HG03378 (cell line): ENCODE measurements around the gene NUDT16.
"Not testable (repeated sequence)": the region's sequence is repeated elsewhere in the genome, so short reads cannot be mapped to it uniquely, and the experiment has no call there.

Experiments used
- ATAC-seq: cut with Tn5 transposase; IDR thresholded peaks from one replicate; pipeline ENCODE4 v1.9.1; 2021; ENCODE audit warnings: mild to moderate bottlenecking, moderate library complexity; ENCODE audit not compliant: unreplicated experiment

Gene NUDT16

DNA sequence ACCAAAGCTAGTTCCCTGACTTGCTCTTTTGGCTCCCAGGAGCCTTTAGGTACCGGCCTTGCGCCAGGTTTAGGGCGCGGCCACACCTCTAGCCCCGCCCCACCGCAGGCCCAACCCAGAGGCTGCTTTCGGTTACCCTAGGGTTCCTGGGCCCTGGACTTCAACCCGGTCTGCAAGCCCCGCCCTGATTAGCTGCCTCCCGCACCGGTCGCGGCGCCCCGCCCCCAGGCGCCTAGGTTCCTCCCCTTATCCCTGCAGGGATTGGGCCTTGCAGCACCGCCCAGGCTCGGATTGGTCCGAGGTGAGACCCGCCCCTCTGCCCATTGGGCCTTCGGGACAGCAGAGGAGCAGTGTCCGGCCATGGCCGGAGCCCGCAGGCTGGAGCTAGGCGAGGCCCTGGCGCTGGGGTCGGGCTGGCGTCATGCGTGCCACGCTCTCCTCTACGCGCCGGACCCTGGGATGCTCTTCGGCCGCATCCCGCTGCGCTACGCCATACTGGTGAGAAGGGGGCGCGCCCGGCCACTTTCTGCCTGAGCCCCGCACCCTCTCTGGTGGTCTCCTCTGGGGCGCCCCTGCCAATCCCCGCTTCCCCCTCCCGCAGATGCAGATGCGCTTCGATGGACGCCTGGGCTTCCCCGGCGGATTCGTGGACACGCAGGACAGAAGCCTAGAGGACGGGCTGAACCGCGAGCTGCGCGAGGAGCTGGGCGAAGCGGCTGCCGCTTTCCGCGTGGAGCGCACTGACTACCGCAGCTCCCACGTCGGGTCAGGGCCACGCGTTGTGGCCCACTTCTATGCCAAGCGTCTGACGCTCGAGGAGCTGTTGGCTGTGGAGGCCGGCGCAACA lies at the start of gene NUDT16:
Gene NUDT16 (plus strand): TSS at position 330 of the 847 bp plus-strand sequence. CDS start 31 bp downstream, at position 361.
- ATAC-seq: peak; percentile 95

DNA sequence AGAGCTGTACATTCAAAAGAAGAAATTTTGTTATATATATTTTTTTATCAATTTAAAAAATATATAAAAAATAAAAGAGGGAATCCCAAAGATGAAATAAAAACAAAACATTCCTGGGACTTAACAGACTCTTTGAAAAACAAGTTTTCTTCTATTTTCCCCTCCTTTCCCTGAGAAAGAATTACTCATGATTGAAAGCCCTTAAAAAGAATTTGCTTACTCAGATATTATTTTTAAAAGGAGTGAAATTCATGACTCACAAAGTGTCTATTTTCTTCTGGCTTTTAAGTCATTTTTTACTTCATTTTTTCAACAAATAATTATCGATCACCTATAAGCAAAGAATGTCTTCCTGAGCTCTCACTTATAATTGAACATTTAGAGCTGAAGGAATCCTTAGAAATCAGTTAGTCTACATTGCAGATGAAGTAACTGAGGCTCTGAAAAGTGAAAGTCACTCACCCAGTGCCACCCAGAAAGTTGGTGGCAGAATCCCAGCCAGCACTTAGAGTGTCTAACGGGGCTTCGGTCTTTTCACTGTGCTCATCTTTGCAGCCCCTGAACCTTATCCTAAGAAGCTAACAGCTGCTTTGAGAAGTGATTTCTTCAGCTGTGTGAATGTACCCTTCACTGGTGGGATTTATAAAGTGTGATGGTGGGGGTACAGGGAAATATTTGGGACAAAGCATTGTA lies 42.5 kb upstream of the NUDT16 start:
- ATAC-seq: no peak

DNA sequence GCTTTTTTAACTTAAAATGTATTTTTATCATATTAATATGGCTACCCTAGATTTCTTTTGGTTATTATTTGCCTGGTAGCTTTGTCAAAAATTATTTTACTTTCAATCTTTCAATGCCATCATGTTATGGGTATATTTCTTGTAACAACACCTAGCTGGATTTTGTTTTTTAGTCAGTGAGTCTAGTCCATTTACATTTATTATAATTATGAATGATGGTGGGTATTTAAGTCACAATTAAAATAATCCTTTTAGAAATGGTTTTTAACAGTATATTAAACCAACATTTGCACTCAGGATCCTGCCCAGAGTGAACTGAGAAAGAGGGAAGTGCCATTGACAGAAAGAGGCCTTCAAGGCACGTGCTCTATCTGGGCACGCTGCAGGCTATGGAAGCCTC lies 39.8 kb upstream of the NUDT16 start:
- no peak for ATAC-seq

DNA sequence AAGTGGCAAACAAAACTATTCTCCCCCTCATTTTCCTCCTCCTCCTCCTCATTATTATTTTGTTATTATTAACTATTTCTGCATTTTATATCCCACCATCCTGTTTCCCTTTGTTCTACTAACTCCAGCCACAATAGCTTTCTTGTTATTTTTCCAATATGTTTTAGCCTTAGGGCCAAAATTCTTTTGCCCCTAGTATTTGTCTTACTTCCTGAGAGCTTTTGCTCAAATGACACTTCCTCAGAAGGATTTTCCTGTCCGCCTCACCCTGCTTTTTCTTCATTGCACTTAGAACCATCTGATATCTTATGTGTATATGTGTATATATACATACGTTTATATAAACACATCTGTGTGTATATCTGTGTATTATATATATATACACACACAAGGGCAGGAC lies 32.7 kb upstream of the NUDT16 start:
- no peak for ATAC-seq

DNA sequence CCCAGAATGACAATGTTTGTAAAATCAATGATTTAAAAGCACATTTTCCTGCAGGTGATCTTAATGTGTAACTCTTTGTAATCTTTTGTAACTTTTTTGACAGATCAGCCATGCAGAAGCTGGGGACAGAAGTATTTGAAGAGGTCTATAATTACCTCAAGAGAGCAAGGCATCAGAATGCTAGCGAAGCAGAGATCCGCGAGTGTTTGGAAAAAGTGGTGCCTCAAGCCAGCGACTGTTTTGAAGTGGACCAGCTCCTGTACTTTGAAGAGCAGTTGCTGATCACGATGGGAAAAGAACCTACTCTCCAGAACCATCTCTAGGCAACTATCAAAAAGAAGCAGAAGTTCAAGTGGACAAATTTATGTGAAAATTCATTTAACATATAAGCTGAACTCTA lies 32.1 kb upstream of the NUDT16 start:
- ATAC-seq: no peak

DNA sequence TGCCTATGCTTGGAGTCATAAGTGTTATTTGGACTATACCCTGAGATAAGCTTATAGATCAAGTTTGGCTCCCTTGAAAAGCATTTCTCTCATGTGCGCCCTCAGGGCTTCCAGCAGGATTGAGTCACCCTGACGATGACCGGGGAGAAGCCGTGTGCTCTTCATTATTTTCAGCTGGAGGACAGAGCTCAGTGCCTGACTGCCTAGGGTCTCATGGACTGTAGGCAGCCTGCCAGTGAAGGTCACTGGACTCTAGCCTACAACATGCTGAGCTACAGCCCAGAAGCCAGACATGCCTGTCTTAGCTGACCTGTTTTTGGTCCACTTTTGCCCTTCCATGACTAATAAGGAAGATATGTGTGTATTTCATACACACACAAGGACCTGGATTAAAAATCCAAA lies 31.6 kb upstream of the NUDT16 start:
- ATAC-seq: no peak

DNA sequence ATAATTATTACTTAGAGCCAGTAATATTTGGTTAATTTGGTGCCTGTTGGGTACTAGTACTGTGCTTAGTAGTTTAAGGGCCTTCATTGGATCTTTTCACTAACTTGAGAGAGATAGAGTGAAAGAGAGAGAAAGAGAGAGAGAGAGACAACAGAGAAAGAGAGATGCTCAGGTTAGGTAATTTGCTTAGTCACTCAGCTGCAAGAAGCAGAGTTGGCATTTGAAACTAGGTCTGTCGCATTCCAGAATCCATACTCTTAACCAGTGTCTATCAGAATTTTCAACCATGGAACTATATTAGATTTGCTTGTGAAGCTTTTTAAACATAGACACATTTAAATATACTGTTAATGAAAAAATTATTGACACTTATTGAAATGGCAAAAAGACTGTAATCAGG lies 31.1 kb upstream of the NUDT16 start:
- ATAC-seq: no peak

DNA sequence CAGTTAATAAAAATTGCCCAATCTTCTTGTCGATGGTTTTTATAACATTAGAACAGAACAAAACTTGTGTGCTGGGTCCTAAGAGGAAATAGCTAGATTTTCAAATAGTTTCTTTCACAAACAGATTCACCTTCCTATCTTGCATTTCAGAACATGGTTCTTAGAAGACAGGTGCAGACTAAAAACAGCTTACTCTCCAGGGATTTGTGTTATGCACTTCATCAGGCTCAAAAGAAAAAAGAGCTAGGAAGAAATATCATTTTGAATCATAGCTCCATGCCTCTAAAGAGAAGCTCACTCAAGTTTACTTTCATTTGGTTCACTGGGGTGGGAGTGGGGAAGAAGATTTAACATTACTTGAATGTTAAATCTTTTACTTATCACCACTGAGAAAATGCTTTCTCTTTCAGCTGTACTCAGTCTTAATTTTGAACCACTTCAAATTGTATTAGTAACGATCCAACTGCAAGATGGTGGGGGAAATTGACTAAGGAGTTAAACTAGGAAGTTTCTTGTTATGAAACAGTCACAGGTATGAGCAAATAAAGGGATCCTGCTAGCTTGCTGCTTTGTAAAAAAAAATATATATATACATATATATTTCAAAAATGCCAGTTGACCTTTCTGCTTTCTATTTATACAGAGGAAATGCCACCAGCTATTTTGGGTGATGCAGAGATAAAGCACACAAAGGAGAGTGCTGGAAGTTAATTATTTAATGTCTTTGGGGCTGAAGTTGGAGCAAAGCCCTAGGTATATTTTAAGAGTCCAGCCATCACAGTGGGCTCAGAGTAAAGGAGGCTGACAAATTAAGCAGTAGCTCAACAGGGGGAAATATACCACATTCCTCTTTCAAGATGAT lies 28.3 kb upstream of the NUDT16 start:
- ATAC-seq: no peak

DNA sequence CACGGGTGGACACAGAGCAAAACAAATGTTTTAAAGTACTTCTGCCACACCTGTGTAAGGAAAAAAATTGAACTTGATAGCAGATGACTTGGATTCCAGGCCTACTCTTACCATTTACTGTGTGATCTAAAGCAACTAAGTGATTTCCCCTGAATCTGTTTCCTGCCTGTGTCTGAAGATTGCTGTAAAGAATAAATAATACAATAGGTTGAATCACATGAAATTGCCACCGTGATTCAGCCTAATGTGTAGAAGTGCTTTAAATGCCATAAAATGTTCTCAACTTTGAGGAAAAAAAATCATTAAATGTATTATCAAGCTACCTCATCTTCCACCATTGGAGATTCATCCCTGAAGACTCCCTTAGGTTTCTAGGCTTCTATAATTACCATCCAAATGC lies 27.6 kb upstream of the NUDT16 start:
- ATAC-seq: no peak

DNA sequence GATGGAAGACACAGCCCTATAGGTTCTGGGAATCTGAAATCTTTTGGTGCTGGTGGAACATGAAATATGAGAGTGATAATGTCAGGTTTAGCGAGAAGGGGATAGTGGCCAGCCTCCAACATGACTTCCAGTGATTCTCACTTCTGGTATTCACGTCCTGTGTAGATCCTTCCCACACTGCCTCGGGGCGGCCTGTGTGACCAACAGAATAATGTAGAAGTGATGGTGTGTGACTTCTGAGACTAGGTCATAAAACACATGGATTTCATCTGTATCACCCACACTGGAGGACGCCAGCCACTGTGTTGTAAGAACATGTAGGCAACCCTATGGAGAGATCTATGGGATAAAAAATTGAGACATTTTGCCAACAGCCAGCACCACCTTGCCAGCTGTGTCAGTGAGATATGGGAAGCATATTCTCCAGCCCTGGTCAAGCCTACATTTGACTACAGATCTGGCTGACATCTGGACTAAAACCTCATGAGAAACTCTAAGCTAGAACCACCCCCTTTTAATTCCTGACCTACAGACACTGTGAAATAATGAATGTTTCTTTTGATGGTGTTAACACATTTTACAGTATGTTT lies 25.5 kb upstream of the NUDT16 start:
- ATAC-seq: no peak

DNA sequence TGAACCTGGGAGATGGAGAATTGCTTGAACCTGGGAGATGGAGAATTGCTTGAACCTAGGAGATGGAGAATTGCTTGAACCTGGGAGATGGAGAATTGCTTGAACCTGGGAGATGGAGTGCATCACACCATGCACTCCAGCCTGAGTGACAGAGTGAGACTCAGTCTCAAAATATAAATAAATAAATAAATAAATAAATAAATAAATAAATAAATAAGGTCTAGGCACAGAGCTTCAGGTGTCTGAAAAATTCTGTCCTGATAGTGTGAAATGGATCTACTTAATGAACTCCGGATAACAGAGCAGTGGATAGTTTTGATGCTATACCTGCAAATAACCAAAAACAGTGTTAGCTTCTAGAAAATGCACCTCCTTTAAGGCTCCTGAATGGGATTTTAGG lies 24.3 kb upstream of the NUDT16 start:
- no peak for ATAC-seq

DNA sequence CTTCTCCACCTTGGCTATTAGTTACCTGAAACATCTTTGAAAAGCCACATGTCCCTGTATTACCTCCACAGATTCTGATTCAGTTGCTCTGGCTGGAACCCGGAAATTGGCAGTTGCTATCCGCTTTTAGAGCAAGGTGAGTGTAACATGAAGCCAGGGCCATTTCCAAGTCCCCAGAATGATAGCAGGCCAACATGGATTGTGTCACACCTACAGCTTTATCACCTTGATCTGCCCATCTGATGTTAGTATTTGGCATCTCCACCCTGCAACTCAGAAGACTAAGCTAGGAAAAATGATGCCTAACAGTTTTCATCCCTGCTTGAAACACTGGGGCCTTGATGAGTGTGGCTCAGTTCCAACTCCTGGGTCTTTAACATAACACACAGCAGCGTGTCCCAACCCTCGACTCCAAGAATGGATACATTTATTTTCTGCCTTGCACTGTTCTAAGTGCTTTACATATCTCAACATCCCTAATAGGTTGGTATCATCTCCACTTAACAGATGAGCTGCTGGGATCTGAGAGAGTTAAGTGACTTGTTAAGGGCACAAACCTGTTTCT lies 21.3 kb upstream of the NUDT16 start:
- ATAC-seq: no peak

DNA sequence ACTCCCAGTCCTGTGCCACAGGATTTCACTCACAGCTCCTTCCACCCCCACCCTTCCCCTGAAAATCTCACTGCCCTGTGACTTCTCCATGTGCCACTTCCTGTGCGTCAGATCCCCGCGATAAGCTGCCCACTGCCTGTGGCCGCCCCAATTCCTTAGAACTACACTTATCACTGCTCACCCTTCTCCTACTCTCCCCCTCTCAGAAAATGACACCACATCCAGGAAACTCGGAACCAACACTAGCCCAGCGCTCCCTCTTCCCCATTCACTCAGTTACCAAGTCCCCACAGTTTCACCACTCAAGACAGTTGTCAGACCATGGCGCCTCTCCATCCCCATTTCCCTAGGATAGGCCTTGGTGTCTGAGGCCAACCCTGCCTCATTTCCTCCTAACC lies 20.5 kb upstream of the NUDT16 start:
- ATAC-seq: not testable (repeated sequence)

DNA sequence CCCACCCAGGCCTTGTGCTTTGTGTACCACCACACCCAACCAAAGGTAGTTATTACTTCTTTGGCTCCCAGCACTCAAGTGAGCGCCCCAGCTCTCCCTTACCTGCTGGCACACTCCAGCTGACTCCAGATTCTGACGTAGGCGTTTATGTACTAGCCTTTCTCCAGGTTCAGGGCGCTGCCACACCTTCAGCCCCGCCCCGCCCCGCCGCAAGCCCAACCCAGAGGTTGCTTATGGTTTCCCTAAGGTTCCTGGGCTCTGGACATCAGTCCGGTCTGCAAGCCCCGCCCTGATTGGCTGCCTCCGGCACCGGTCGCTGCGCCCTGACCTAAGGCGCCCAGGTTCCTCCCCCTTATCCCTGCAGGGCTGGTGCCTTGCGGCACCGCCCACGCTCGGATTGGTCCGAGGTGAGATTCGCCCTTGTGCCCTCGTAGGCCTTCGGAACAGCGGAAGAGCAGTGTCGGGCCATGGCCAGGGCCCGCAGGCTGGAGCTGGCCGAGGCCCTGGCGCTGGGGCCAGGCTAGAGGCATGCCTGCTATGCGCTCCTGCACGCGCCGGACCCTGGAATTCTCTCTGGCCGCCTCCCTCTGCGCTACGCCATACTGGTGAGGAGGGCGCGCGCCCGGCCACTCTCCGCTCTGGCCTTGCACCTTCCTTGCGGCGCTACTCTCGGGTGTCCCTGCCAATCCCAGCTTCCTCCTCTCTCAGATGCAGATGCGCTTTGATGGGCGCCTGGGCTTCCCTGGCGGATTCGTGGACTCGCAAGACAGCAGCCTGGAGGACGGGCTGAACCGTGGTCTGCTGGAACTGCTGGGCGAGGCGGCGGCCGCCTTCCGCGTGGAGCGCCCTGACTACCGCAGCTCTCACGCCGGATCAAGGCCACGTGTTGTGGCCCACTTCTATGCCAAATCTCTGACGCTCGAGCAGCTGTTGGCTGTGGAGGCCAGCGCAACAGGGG lies 19.8 kb upstream of the NUDT16 start:
- no peak for ATAC-seq

DNA sequence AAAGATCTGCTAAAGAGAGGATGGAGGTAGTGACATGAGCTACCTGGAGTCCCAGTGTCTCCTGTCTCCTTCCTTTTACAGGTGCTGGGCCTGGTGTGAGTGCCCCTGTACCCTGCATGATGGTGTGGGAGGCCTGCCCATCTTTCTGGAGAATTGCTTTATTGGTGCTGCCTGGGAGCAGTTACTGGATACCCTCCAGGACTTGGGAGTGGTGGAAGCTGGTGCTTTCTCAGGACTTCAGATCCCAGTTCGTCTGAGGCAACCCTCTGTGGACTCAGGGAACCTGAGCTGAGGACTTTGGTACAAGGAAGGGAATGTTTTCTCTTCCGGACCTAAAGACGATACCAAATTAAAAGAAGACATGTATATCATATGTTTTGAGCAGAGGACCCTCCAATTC lies 18.3 kb upstream of the NUDT16 start:
- no peak for ATAC-seq

DNA sequence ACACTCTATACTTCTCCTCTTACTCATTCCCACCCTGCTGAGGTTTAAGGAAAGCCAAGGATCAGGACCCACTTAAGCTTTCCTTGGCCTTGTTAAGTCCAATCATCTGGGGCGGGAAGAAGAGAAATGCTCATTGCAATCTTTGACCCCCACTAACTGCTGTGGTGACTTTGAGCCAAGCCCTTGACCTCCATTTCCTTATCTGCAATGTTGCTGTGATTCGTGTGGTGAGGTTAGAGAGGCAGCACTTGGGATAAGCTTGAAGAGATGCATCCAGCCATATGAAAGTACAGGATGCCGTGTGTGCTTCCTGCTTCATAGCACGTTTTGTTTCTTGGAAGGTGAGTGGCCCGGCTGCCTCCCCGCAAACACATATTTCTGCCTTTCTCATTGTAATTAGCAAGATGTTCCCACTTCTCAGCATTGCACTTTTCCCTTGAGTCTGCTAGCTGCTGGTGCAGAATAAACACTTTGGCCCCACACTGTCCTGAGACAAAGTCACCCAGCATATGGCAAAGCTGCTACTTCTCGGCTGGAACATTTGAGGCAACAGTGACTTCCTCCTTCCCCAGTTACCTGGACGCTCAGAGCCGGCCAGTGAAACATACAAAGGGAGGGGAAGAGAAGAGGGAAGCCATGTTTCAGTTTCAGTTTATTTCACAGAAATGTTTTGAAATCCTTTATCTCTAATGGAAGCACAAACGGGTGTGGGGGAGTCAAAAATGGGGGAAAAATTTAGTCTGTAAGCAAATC lies 10.5 kb upstream of the NUDT16 start:
- ATAC-seq: no peak

DNA sequence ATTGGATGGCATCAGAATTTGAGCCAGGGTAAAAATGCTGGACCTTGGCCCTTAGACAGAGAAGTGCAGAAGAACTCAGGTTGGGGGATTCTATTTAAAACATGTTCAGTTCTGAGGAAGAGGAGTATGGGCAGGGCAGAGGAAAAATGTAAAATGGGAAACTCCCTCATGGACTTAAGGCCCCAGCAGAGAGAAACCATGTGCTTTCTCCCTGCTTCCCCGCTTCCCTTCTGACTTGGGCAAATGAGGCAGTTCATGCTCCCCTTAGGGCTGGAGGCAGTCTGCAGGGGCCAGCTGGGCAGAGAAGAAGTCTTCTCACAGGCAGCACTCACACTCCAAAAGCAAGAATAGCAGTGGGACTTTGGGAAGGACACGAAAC lies 9.9 kb upstream of the NUDT16 start:
- ATAC-seq: no peak

DNA sequence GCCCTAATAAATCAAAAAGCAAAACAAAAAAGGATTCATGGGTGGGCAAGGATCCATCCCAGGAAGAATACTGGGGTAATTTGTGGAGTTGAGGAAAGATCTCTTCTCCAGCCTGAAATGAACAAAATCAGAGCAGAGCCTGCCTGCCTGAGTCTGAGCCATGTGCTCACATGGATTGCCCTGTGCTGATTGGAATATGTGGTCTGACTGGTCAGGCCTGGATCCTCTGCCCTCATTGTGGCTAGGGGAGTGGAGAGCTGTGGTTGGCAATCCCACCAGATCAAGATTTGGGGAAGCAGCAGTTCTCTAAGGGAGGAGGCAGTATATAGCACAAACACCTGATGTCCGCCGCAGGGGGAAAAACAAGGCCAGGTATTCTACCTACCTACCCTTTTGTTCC lies 6.8 kb upstream of the NUDT16 start:
- no peak for ATAC-seq
